G401 (cell line): ENCODE results near the gene KIF25. TPM values are rescaled to one million over a fixed set of nuclear protein-coding genes. Genes with fewer than 3 reads are reported as not detected.

ENCODE experiments used
- DNase-seq: peaks from one replicate; pipeline ENCODE4 v3.0.0-alpha.2; 2015; ENCODE audit warnings: low spot score
- in situ Hi-C: cut with HindIII; loops from 2 replicates; pipeline ENCODE4 v1.10.0; 2016; ENCODE audit warnings: low sequenced_read_pairs, mixed read lengths
- total RNA-seq: library from RNA; depleted of rRNA; stranded (reverse); fragments of >200 nt; shearing (Covaris generic); gene quantifications from 2 replicates; pipeline ENCODE4 v1.2.3, GENCODE V29; 2014

Gene KIF25
- total RNA-seq, 1 experiment from 2014 or later = not detected

GRCh38 chr6:168012431-168013249, 15.2 kb downstream of the KIF25 start:
- DNase-seq = no peak
- in situ Hi-C loops = no loop called here

- in situ Hi-C loops = no loop called here
- no peak for DNase-seq
These were observed 15.9 kb downstream of the KIF25 start for GRCh38 chr6:168013250-168013915.

GRCh38 chr6:168014428-168014827, 17.0 kb downstream of the KIF25 start:
- in situ Hi-C loops = no loop called here
- DNase-seq = no peak

GRCh38 chr6:168015009-168015408, 17.5 kb downstream of the KIF25 start:
- in situ Hi-C loops = no loop called here
- no peak for DNase-seq

DNA sequence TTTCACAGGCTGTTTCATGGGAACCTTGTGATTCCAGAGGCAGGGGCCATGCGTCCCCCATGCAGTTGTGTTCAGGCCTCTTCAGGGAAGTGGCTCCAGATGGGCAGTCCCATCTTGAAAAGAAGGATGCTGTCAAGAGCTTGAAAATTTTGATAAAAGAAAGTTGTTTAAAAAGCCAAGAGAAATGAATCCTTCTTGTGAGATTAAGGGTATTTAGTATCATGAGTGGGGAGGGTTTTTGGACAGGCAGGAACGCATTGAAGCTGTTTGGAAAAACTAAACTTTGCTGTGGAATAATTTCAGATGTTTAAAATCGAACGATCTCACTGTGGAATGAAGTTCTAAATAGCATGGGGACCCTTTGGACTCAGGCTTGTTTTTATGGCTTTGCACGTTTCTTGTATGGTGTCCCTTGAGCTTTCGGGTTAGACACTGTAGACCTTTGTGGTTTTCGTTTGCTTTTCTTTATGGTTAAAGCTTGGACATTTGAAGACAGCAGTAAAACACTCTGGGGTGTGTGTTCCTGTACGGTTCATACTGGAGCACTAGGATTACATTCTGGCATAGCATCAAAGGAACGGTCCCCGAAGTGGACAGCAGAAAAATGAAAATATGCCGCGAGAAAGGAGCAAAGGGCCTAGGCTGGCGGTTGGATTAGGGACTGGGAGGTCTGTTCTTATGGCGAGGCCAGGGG, 18.2 kb downstream of the KIF25 start:
- in situ Hi-C loops = no loop called here
- DNase-seq = no peak

GRCh38 chr6:168016176-168016620, 18.7 kb downstream of the KIF25 start:
- DNase-seq = no peak
- in situ Hi-C loops = no loop called here

DNA sequence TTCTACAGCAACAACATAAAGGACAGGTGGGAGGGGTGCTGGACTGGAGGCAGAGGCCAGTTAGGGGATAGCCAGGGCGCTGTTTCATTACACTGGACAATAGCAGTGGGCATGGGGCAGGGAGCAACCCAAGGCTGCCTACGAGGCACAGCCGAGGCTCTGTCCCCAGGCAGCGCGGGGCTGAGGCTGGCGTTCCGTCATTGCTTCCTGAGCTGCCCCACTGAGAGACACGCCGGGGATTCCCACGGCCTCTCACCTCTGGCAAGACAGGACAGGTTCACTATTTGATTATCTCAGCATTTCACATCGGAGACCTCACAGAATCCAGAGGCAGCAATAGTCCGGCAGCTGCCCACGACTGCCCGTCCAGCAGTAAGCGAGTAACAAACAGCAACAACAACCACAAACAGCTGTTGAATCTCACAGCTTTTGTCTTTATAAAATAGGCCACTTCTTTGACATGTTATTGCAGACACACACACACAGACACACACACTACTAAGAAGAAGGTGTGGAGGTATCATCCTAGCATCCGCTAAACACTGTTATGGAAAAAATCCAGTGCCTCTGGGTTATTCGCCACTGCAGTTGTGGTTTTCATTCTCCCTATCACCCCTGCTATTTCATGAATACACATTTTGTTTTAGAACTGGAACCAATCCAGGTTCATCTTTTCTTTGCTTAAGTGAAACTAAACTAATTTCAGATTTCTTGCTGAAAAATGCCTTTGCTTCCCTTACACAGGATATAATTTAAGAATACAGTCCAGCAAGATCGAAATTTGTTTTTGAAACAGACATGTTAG, 19.5 kb downstream of the KIF25 start:
- DNase-seq = no peak
- in situ Hi-C loops = no loop called here

GRCh38 chr6:168017629-168018028, 20.2 kb downstream of the KIF25 start:
- in situ Hi-C loops = no loop called here
- no peak for DNase-seq

- no peak for DNase-seq
These were observed 21.2 kb downstream of the KIF25 start for GRCh38 chr6:168018664-168019063.

DNA sequence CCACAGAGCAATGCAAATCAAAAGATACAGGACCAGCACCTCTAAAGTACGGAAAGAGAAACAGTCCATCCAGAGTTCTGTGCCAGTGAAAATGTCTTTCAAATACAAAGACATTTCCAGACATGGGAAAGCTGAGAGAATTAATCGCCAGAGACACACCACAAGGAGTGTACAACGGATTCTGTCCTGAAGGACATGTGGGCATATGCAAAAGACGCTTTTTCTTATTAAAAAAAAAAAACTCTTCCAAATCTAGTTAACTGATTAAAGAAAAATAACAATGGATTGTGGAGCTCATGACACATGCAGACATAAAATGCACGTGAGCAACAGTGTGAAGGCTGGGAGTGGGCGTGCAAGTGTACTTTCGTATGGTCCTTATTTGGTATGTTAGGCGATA, 22.8 kb downstream of the KIF25 start:
- in situ Hi-C loops = no loop called here
- no peak for DNase-seq

More at GRCh38 chr6:168018664-168019063, 21.2 kb downstream of the KIF25 start:
- in situ Hi-C loops = no loop called here

GRCh38 chr6:168021581-168021980, 24.1 kb downstream of the KIF25 start:
- in situ Hi-C loops = no loop called here

GRCh38 chr6:168022488-168023321, 25.2 kb downstream of the KIF25 start:
- no peak for DNase-seq
- in situ Hi-C loops = no loop called here

More at GRCh38 chr6:168021581-168021980, 24.1 kb downstream of the KIF25 start:
- no peak for DNase-seq

GRCh38 chr6:168024951-168025510, 27.6 kb downstream of the KIF25 start:
- in situ Hi-C loops = no loop called here

DNA sequence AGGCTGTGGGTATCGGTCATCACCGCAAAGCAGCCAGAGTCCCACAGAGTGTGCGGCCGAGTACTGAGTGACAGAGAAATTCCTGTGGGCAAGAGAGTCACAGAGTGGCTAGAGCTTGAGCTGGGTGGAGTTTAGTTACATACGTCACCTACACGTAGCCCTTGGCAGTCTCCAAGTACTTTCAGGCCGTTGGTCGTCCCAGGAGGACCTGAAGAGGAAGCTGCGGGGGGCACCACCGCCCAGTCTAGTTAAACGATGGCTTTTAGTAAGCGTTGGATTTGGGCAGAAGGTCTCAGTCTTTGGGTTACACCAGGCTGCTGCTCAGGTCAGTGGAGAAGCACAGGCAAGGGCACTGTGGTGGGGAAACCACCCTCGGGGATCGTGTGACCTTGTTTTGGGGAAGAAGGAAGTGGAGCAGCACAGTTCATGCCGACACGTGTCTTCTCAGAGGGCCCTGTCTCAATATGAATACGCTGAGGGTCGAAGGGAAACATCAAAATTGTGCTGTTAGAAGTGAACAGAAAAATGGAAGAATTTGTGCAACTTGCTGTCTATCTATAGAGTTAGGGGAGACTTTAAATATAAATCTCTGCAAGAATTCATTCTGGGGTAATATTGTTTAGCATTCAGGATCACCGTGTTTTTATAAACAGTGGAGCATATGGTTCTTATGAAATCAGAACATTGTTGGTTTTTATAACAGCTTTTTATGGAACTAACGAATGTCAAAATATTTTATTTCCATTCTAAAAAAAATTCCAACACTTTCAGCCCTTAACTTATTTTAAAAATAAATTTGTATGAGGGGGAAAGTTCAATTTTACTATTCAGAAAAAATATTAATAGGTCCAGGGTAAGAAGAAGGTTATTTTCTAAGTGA, 28.6 kb downstream of the KIF25 start:
- in situ Hi-C loops = no loop called here
- no peak for DNase-seq

More at GRCh38 chr6:168024951-168025510, 27.6 kb downstream of the KIF25 start:
- DNase-seq = no peak

DNA sequence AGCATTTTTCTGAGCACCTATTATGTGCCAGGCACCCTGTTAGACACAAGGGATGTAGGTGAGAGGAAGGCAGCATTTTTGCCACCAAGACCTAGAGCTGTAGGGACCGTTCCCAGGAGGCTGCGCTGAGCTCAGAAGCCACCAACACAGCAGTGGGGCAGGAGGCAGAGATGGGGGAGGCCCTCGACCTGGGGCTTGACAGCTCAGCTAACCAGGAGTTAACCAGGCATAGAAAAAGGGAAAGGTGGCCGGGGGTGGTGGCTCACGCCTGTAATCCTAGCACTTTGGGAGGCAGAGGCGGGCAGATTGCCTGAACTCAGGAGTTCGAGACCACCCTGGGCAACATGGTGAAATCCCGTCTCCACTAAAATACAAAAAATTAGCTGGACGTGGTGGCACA, 29.5 kb downstream of the KIF25 start:
- in situ Hi-C loops = no loop called here
- DNase-seq = no peak

GRCh38 chr6:168027521-168027920, 30.1 kb downstream of the KIF25 start:
- DNase-seq = no peak
- in situ Hi-C loops = no loop called here

GRCh38 chr6:168028181-168028580, 30.7 kb downstream of the KIF25 start:
- in situ Hi-C loops = no loop called here
- no peak for DNase-seq
